Kidney (tissue), 14 donors: ENCODE measurements around the gene MYO1D. TPM values are rescaled to one million over a fixed set of nuclear protein-coding genes. Genes with fewer than 3 reads are reported as not detected.

ENCODE experiments used
- DNase-seq, 5 donors: peaks; one replicate each; pipeline ENCODE4 v3.0.0-alpha.2; 2013 to 2020
- FAIRE-seq: peaks from 2 replicates; lab custom pipeline; 2012; peaks lifted over from hg19 to GRCh38; lab: Jason Lieb, UNC
- H3K27ac ChIP-seq, 2 donors: one replicate each; pipeline ENCODE4 v1.7.0; 2013; ENCODE audit warnings: low read depth in 2 of 2, low read length in 2 of 2, inconsistent platforms in 1 of 2
- H3K27me3 ChIP-seq: one replicate; pipeline ENCODE4 v1.7.1; 2013; ENCODE audit warnings: low read length, inconsistent platforms; ENCODE audit not compliant: control insufficient read depth, insufficient read depth
- H3K36me3 ChIP-seq, 3 donors: one replicate each; pipeline versions ENCODE4 v1.7.0 to v1.7.1; 2013; ENCODE audit warnings: low read length in 3 of 3, control low read depth in 1 of 3, inconsistent platforms in 1 of 3; ENCODE audit not compliant: insufficient read depth in 3 of 3, control insufficient read depth in 2 of 3
- H3K4me1 ChIP-seq, 3 donors: one replicate each; pipeline versions ENCODE4 v1.7.0 to v1.7.1; 2013; ENCODE audit warnings: low read length in 3 of 3, inconsistent platforms in 1 of 3, low read depth in 1 of 3; ENCODE audit not compliant: control insufficient read depth in 2 of 3, insufficient read depth in 2 of 3
- H3K4me3 ChIP-seq, 3 donors: one replicate each; pipeline versions ENCODE4 v1.7.0 to v1.8.1; 2013; ENCODE audit warnings: low read length in 3 of 3, control low read depth in 1 of 3, inconsistent platforms in 1 of 3
- H3K9ac ChIP-seq, 3 donors: one replicate each; pipeline versions ENCODE4 v1.7.0 to v1.7.1; 2013; ENCODE audit warnings: low read length in 3 of 3, control low read depth in 1 of 3, inconsistent platforms in 1 of 3
- H3K9me3 ChIP-seq, 3 donors: one replicate each; pipeline versions ENCODE4 v1.7.0 to v1.7.1; 2013; ENCODE audit warnings: low read length in 3 of 3, control low read depth in 1 of 3, inconsistent platforms in 1 of 3; ENCODE audit not compliant: control insufficient read depth in 2 of 3, insufficient read depth in 1 of 3
- CTCF ChIP-seq: IDR thresholded peaks from 3 replicates; pipeline ENCODE4 v1.5.1; 2012; ENCODE audit warnings: mild to moderate bottlenecking, moderate library complexity, borderline replicate concordance; ENCODE audit not compliant: insufficient read depth; ENCODE audit errors: extremely low read depth
- intact Hi-C: fragments of 100-400 bp; cut with DNase I; formaldehyde crosslinking; loops from one replicate; pipeline ENCODE4 v1.11.1; 2022
- polyA plus RNA-seq: library from polyadenylated mRNA; stranded (reverse); fragments of 350-450 nt; fragmentation: Illumina TruSeq; extraction: RNeasy Lipid Tissue Mini Kit (QIAGEN cat#74804); gene quantifications from one replicate; pipeline ENCODE4 v1.2.3, GENCODE V29; 2014; ENCODE audit warnings: low read depth, low replicate concordance; ENCODE audit not compliant: insufficient read depth
- total RNA-seq: library from RNA; stranded (reverse); fragmentation: NEBNext Ultra II Directional; extraction: Animal tissue kit (Norgen Biotek cat#: 25700); gene quantifications from one replicate; pipeline ENCODE4 v1.2.1, GENCODE V29; 2021
- donor health status: control.
- donor health status: control.
- donor health status: control.
- donor health status: control.
- donor health status: control.
- donor health status: DM: yes; HTN: yes; CAD: no.
- donor health status: Normal renal cell carcinoma (clear cell type).

The MYO1D gene
- total and polyA plus RNA-seq, 2 donors from 2014 or later: 21.1 to 99.9 TPM

GRCh38 chr17:32756696-32757095 lies 120.2 kb downstream of the MYO1D start:
- H3K27ac ChIP-seq: no peak overlapping the region
- DNase-seq (no peak), FAIRE-seq (no peak)
- no peaks in the 10 kb centered on the region for H3K27me3 ChIP-seq
- intact Hi-C loops: loop anchor here (10.0 kb wide), 1 partner anchor 272 kb away; the partner anchor contains the start of gene CDK5R1
- H3K36me3 ChIP-seq: peaks cover 0 to 2% (median 0%) of the 10 kb centered on the region in 3 donors
- H3K4me3 ChIP-seq: no peak overlapping the region
- H3K9me3 ChIP-seq: no peaks in the 10 kb centered on the region
- H3K4me1 ChIP-seq: no peaks in the 10 kb centered on the region
- TF ChIP-seq CTCF: no peak
- H3K9ac ChIP-seq: no peak overlapping the region

- no peaks in the 10 kb centered on the region for H3K9me3 ChIP-seq
- DNase-seq (peak in 2 of 5 donors; percentile 81 to 90), FAIRE-seq (peak; percentile 94)
- H3K27me3 ChIP-seq: no peaks in the 10 kb centered on the region
- H3K36me3 ChIP-seq: peaks cover 0 to 2% (median 0%) of the 10 kb centered on the region in 3 donors
- no peak overlapping the region for H3K4me3 ChIP-seq
- H3K9ac ChIP-seq: no peak overlapping the region
- intact Hi-C loops: loop anchor here (10.0 kb wide), 1 partner anchor 270 kb away; the partner anchor contains the start of gene CDK5R1
- TF ChIP-seq CTCF: peak; percentile 54
- H3K4me1 ChIP-seq: no peaks in the 10 kb centered on the region
- no peak overlapping the region for H3K27ac ChIP-seq
Measured at GRCh38 chr17:32755045-32755805, 121.7 kb downstream of the MYO1D start.

- Histone ChIP-seq H3K36me3 (peaks cover 0 to 2% (median 0%) of the 10 kb centered on the region in 3 donors), H3K4me3 (no peak overlapping the region), H3K4me1 (no peaks in the 10 kb centered on the region), H3K9me3 (no peaks in the 10 kb centered on the region), H3K27ac (no peak overlapping the region), H3K9ac (no peak overlapping the region), H3K27me3 (no peaks in the 10 kb centered on the region)
- FAIRE-seq (no peak), DNase-seq (no peak)
- TF ChIP-seq CTCF: no peak
- intact Hi-C loops: loop anchor here (10.0 kb wide), 1 partner anchor 268 kb away; the partner anchor contains the start of gene CDK5R1
Measured at GRCh38 chr17:32752934-32753333, 124.0 kb downstream of the MYO1D start.
